T-helper 1 cell (primary cell): Measurements from ENCODE around the gene SPINK7.

Experiments used
- DNase-seq, 5 donors: peaks; one replicate each; pipeline ENCODE4 v3.0.0-alpha.2; 2012 to 2020

Gene SPINK7

DNA sequence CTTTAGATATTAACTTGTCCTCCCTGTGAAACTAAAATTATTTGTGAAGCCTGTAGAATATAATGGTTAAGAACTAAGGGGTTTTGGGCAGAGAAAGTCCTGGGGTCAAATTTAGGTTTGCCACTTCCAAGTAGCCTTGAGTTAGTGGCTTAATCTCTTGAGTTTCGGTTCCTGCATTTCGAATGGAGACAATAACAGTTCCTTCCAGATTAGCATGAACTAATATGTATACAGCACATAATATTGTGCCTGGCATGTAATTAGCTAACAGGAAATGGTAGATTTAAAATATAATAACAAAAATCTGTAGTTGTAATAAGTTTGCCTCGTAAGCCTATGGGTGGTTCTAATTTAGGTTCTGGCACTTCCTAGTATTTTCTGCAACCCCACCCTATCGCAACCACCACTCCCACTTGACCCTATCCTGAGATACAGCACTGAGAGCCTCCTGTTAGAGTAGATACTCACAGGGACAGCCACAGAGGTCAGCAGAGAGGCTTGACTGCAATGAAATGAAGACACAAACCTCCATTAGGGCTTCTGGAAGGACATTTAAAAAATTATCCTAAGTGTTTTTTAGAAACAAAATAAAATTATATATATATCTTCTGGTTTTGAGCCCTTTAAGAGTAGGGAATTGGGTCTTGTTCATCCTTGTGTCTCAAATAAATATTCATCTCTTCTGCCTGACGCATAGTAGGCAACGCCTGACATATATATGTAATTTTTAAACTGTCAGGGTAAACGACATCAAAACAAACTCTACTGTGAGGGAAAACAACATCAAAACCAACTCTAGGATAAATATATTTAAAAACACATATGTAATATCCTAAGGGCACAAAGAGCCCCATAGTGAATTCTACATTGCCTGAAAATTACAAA lies 31.6 kb downstream of the SPINK7 start:
- DNase-seq: no peak

- DNase-seq: no peak
Observed at GRCh38 chr5:148347706-148348105, 35.5 kb downstream of the SPINK7 start.

GRCh38 chr5:148352696-148353095 lies 40.5 kb downstream of the SPINK7 start:
- DNase-seq: no peak

- DNase-seq: no peak
Observed at GRCh38 chr5:148353634-148354033, 41.4 kb downstream of the SPINK7 start.

DNA sequence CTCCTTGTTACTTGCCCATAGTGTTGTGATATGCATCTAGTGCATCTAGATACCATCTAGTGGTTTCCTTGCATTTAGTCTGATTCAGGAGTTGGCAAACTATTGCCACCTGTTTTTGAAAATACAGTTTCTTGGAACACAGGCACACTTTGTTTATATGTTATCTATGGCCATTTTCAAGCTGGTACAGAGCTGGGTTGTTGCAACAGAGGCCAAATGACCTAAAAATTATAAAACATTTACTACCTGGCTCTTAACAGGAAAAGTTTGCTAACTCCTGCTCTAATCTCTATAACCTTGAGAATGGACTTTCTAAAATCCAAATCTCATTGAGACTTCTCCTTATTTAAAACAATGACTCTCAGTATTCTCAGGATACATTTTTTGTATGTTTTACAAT lies 52.1 kb downstream of the SPINK7 start:
- DNase-seq: no peak
